Activated CD8-positive, alpha-beta T cell treated with anti-CD3 and anti-CD28 coated beads for 36 hours (primary cell): ENCODE data around the gene TMEM108. TPM values are rescaled to one million over a fixed set of nuclear protein-coding genes. Genes with fewer than 3 reads are reported as not detected.

ENCODE experiments used
- ATAC-seq: fragments of 200-7000 bp; cut with Tn5 transposase; one replicate; pipeline ENCODE4 v1.10.0; 2021; ENCODE audit warnings: mild to moderate bottlenecking, moderate library complexity
- CTCF ChIA-PET: fragments of 350-600 bp; sonication (Branson Sonifier 250); formaldehyde crosslinking; loops from one replicate; lab custom pipeline; 2021; ENCODE audit warnings: antibody characterized with exemption; lab: Charles Lee
- POLR2A ChIA-PET: fragments of 350-600 bp; sonication (Branson Sonifier 250); formaldehyde crosslinking; loops from one replicate; lab custom pipeline; 2021; ENCODE audit warnings: antibody characterized with exemption; lab: Charles Lee
- DNase-seq: peaks from one replicate; pipeline ENCODE4 v3.0.0-alpha.2; 2020
- H3K27ac Mint-ChIP-seq: one replicate; pipeline ENCODE4 v1.8.0; 2021; ENCODE audit warnings: mild to moderate bottlenecking, mixed read lengths
- H3K27me3 Mint-ChIP-seq: one replicate; pipeline ENCODE4 v1.8.0; 2021; ENCODE audit warnings: mixed read lengths
- H3K36me3 Mint-ChIP-seq: one replicate; pipeline ENCODE4 v1.8.0; 2021; ENCODE audit warnings: low read depth, mixed read lengths
- H3K4me1 Mint-ChIP-seq: one replicate; pipeline ENCODE4 v1.8.0; 2021; ENCODE audit warnings: low read depth, mixed read lengths
- H3K4me3 Mint-ChIP-seq: one replicate; pipeline ENCODE4 v1.8.0; 2021; ENCODE audit warnings: mild to moderate bottlenecking, moderate library complexity, mixed read lengths
- H3K9me3 Mint-ChIP-seq: one replicate; pipeline ENCODE4 v1.8.0; 2021; ENCODE audit warnings: mixed read lengths
- intact Hi-C: fragments of 100-400 bp; cut with micrococcal nuclease; formaldehyde crosslinking; loops from one replicate; pipeline ENCODE4 v1.10.0; 2022
- total RNA-seq, 2 experiments: library from RNA; stranded (reverse); gene quantifications; one replicate each; pipeline ENCODE4 v1.2.3, GENCODE V29; 2021
- TF ChIP-seq, protein P1 (sequence below): fragments of 200-600 bp; IDR thresholded peaks from one replicate; pipeline ENCODE4 v1.8.0; 2022; ENCODE audit warnings: antibody characterized with exemption, mild to moderate bottlenecking

Gene TMEM108
- total RNA-seq, 2 experiments from 2014 or later = not detected

DNA sequence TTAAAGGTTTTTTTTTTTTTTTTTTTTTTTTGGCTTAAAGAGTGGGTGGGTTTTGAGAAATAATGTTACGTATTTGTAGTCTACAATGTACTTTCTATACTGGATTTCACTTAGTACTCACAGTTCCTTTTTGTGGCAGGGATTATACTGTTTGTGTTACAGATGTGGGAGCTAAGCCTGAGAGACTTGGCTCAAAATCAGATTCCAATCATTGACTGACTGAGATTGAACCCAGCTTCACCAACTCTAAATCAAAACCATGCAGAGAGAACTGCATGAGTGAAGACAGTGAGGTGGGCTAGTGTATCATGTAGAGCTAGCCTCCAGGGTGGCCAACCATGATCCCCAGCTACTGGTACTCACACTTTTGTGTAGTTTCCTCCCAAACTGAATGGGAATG lies 68.0 kb downstream of the TMEM108 start:
- intact Hi-C loops = no loop called here
- H3K4me3 Mint-ChIP-seq = no peak overlapping the region
- no peaks in the 10 kb centered on the region for H3K4me1 Mint-ChIP-seq
- TF ChIP-seq, protein P1, sequence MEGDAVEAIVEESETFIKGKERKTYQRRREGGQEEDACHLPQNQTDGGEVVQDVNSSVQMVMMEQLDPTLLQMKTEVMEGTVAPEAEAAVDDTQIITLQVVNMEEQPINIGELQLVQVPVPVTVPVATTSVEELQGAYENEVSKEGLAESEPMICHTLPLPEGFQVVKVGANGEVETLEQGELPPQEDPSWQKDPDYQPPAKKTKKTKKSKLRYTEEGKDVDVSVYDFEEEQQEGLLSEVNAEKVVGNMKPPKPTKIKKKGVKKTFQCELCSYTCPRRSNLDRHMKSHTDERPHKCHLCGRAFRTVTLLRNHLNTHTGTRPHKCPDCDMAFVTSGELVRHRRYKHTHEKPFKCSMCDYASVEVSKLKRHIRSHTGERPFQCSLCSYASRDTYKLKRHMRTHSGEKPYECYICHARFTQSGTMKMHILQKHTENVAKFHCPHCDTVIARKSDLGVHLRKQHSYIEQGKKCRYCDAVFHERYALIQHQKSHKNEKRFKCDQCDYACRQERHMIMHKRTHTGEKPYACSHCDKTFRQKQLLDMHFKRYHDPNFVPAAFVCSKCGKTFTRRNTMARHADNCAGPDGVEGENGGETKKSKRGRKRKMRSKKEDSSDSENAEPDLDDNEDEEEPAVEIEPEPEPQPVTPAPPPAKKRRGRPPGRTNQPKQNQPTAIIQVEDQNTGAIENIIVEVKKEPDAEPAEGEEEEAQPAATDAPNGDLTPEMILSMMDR = no peak
- ChIA-PET CTCF (no interaction called here), POLR2A (no interaction called here)
- ATAC-seq (no peak), DNase-seq (no peak)
- H3K9me3 Mint-ChIP-seq = no peaks in the 10 kb centered on the region
- H3K36me3 Mint-ChIP-seq = no peaks in the 10 kb centered on the region
- H3K27ac Mint-ChIP-seq = no peak overlapping the region
- H3K27me3 Mint-ChIP-seq = no peaks in the 10 kb centered on the region

DNA sequence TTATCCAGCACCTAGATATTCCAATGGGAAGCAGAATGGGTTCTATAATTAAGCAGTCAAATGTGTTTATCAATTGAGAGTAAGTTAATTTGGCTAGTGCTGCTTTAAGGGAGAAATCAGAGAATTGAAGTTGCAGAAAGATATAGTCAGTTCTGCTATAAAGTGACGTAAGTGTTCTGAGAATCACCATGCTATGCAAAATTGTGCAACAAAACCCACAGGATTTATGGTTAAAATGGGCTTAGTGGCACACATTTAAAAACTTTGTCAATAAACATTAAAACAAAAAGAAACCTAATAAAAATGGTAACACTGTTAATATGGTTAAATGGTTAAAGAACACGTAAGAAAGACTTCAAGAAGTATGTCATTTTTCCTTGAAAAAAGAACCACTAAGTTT lies 74.5 kb downstream of the TMEM108 start:
- no peak for DNase-seq
- H3K4me3 Mint-ChIP-seq = no peak overlapping the region
- no peaks in the 10 kb centered on the region for H3K4me1 Mint-ChIP-seq
- no peak overlapping the region for H3K27ac Mint-ChIP-seq
- no peaks in the 10 kb centered on the region for H3K36me3 Mint-ChIP-seq
- intact Hi-C loops = no loop called here
- ChIA-PET POLR2A (no interaction called here), CTCF (no interaction called here)
- no peak for ATAC-seq
- TF ChIP-seq, protein P1 = no peak
- H3K9me3 Mint-ChIP-seq = no peaks in the 10 kb centered on the region
- peaks cover 6% of the 10 kb centered on the region for H3K27me3 Mint-ChIP-seq

DNA sequence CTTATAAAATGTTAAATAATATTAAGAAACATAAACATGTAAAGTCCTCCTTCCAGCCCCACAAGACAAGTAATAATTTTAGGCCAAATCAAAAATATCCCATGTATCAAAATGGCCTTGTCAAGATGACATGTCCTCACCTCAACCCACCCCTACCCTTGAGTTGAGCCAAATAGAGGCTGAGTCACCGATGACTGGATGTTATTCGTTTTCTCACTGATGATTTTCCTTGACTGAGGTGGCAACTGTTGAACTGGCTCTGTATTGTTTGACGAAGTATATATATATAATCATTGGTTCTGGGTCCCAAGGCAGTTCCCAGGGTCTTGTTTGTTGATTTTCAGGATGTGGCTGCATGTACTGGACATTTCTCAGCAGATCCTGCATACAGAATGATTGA lies 75.3 kb downstream of the TMEM108 start:
- DNase-seq (no peak), ATAC-seq (no peak)
- ChIA-PET POLR2A (no interaction called here), CTCF (no interaction called here)
- Mint-ChIP-seq H3K36me3 (no peaks in the 10 kb centered on the region), H3K9me3 (no peaks in the 10 kb centered on the region), H3K4me1 (no peaks in the 10 kb centered on the region), H3K27me3 (peaks cover 6% of the 10 kb centered on the region), H3K4me3 (no peak overlapping the region), H3K27ac (no peak overlapping the region)
- TF ChIP-seq, protein P1 = no peak
- intact Hi-C loops = no loop called here

DNA sequence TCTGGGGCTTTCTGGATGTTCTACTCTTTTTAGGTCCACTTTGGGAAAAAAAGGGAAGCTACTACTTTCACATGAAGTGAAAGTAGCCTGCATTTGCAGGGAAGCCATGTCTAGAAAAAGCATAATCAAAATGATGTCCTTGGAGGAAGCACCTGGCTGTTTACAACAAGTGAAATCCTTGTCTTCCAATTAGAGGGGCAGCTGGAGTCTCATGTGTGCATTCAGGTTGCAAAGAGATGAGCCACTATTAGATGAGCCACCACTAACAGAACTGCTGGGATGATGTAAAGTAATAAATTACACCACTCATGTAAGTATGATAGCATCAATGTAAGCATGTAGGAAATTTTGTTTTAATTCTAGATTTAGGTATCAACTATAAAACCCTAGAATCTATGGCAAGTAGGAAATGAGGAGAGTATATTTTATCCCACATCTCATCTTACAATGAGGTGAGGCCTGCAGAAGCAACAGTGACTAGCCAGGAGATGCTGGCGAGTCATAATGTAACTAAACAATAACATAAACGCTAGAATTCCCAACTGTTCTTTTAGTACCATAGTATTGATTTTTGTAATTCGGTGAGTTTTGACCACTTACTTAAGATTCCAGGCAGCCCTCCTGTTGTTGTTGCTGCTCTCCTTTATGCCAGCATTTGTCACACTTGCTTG lies 75.9 kb downstream of the TMEM108 start:
- Mint-ChIP-seq H3K4me1 (no peaks in the 10 kb centered on the region), H3K9me3 (no peaks in the 10 kb centered on the region), H3K36me3 (no peaks in the 10 kb centered on the region), H3K4me3 (no peak overlapping the region), H3K27ac (no peak overlapping the region), H3K27me3 (peaks cover 6% of the 10 kb centered on the region)
- intact Hi-C loops = no loop called here
- DNase-seq (no peak), ATAC-seq (no peak)
- TF ChIP-seq, protein P1 = no peak
- POLR2A ChIA-PET = no interaction called here
- CTCF ChIA-PET = no interaction called here

DNA sequence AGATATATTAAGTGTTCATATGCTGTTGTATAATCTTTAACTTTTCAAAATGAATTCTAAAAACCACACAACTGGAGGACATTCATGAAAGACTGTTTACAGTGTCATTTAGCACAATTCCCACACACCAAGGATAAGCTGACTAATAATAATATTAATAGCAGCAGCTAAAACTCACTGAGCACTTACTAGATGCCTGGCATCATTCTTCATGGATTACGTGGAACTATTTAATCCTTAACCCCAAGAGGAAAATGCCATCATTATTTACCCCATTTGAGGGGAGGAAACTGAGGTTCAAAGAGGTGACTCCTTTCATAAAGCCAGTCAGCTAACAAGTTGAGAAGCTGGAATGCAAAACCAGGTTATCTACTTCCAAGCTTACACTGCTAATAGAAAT lies 77.0 kb downstream of the TMEM108 start:
- ATAC-seq = no peak
- H3K9me3 Mint-ChIP-seq = no peaks in the 10 kb centered on the region
- no peaks in the 10 kb centered on the region for H3K4me1 Mint-ChIP-seq
- H3K27ac Mint-ChIP-seq = no peak overlapping the region
- H3K4me3 Mint-ChIP-seq = no peak overlapping the region
- POLR2A ChIA-PET = no interaction called here
- intact Hi-C loops = no loop called here
- CTCF ChIA-PET = no interaction called here
- H3K36me3 Mint-ChIP-seq = no peaks in the 10 kb centered on the region
- TF ChIP-seq, protein P1 = no peak
- H3K27me3 Mint-ChIP-seq = peaks cover 6% of the 10 kb centered on the region
- no peak for DNase-seq
